Astrocyte of the spinal cord (primary cell): ENCODE results near the gene SLC15A4.

Source experiments
- DNase-seq: peaks from one replicate; pipeline ENCODE4 v3.0.0; 2011; ENCODE audit warnings: low read depth, low spot score
- H3K4me3 ChIP-seq: 2 replicates; pipeline ENCODE4 v1.5.1; 2011; ENCODE audit warnings: low read depth, mild to moderate bottlenecking, low read length, moderate library complexity
- in situ Hi-C: cut with HindIII; loops from 2 replicates; pipeline ENCODE4 v1.10.0; 2017; ENCODE audit warnings: low sequenced_read_pairs
- TF ChIP-seq, protein P1 (sequence below): IDR thresholded peaks from 2 replicates; pipeline ENCODE4 v1.5.1; 2012; ENCODE audit warnings: low read depth, mild to moderate bottlenecking, low read length, inconsistent platforms

The SLC15A4 gene

GRCh38 chr12:128818065-128819022 lies 5.4 kb downstream of the SLC15A4 start:
- DNase-seq = peak; percentile 48
- TF ChIP-seq, protein P1, sequence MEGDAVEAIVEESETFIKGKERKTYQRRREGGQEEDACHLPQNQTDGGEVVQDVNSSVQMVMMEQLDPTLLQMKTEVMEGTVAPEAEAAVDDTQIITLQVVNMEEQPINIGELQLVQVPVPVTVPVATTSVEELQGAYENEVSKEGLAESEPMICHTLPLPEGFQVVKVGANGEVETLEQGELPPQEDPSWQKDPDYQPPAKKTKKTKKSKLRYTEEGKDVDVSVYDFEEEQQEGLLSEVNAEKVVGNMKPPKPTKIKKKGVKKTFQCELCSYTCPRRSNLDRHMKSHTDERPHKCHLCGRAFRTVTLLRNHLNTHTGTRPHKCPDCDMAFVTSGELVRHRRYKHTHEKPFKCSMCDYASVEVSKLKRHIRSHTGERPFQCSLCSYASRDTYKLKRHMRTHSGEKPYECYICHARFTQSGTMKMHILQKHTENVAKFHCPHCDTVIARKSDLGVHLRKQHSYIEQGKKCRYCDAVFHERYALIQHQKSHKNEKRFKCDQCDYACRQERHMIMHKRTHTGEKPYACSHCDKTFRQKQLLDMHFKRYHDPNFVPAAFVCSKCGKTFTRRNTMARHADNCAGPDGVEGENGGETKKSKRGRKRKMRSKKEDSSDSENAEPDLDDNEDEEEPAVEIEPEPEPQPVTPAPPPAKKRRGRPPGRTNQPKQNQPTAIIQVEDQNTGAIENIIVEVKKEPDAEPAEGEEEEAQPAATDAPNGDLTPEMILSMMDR = no peak
- in situ Hi-C loops = no loop called here
- no peak overlapping the region for H3K4me3 ChIP-seq

DNA sequence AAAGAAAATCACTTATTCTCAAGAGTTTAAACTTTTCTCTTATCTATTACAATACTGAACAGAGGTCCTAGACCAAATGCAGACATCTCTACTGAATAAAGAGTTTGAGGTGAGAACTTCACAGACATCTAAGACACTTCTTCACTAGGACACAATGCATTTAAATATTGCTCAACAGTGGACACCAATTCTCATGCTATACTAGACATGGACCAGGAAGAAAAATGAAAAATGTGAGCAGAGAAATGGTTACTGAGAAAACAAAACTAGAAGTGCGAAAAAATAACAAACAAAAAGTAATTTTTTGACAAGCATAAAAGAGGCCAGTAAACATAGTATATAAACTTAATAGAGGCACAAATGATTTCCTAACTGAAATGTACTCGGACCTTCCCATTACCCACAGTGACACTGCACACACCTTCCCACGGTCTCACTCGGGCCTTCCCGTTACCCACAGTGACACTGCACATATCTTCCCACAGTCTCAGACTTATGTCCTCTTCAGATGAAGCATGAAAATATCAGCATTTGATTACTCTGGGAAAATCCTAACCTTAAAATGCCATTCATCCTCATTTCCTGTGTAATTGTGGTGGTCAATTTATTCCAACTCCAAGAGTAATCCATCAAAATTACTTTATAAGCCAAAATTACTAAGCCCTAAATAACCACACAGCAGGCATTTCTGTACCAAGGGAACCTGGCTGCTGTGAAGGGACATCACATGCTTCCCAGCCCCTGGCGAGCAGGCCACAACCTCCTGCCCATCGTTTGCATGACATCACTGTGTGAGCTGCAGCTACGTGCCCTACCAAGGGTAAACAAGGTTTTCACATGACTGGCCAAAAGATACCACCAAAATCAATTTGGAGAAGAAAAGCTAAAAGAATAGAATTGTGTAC lies 6.4 kb downstream of the SLC15A4 start:
- TF ChIP-seq, protein P1 = no peak
- H3K4me3 ChIP-seq = no peak overlapping the region
- in situ Hi-C loops = no loop called here
- DNase-seq = peak; percentile 76

DNA sequence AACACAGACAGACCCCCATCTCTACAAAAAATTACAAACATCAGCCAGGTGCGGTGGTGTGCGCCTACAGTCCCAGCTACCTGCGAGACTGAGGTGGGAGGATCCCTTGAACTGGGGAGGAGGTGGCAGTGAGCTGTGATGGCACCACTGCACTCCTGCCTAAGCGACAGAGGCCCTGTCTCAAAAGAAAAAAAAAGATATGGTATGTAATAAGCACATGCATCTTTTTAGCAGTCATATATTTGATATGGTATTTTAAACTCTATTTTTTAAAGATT lies 7.2 kb downstream of the SLC15A4 start:
- no peak for DNase-seq
- in situ Hi-C loops = no loop called here
- H3K4me3 ChIP-seq = no peak overlapping the region
- TF ChIP-seq, protein P1 = no peak

GRCh38 chr12:128815779-128816642 lies 7.7 kb downstream of the SLC15A4 start:
- no peak for DNase-seq
- TF ChIP-seq, protein P1 = no peak
- in situ Hi-C loops = no loop called here
- no peak overlapping the region for H3K4me3 ChIP-seq

- TF ChIP-seq, protein P1 = no peak
- H3K4me3 ChIP-seq = no peak overlapping the region
- DNase-seq = no peak
- in situ Hi-C loops = no loop called here
These were observed 9.1 kb downstream of the SLC15A4 start for GRCh38 chr12:128814411-128815261.
